Stimulated activated CD4-positive, alpha-beta T cell treated with anti-CD3 and anti-CD28 coated beads, Interleukin-1b, Interleukin-23, amount 100 ng/mL, for 1 hour (primary cell): ENCODE measurements around the gene NAGK.
A peak's percentile ranks its signal among the peaks of the same experiment; 100 is the strongest.
"Not testable (repeated sequence)": the region's sequence is repeated elsewhere in the genome, so short reads cannot be mapped to it uniquely, and the experiment has no call there.

Source experiments
- DNase-seq, 2 donors: peaks; one replicate each; pipeline ENCODE4 v3.0.0-alpha.2; 2020; ENCODE audit warnings: low read depth in 2 of 2

Gene NAGK

DNA sequence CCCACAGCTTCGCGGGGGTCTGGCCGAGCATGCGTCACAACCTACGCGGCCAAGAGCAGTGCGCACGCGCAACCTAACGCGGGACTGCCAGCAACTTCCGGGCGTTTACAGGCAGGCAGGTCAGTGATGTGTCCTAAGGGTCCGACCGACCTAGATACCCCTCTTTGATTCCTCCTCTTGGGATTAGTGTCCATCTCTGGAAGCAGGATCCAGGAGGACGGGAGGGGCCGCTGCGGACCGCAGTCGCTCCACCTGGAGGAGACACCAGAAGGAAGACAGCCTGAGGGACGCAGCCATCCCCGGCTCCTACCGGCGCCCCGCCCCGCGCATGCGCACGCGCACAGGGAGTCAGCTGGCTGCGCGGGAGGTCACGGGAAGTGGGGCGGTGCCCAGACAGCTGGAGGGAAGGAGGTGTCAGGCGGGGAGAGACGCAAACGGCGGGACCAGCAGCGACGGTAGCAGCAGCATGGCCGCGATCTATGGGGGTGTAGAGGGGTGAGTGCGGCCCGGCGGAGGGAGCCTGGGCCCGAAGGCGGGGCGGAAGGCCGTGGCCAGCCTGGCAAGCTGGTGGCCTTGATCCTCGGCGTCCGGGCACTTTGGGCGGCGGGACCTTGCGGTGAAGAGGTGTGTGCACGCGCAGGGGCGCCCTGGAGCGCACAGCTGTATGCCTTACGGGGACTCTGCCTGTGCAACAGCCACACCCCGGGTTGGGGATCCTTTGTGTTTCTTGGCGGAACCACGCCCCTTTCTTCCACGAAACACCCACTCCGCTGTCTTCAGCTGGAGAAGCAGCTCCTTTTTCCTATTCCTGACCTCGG, at the start of gene NAGK:
TSS of gene NAGK (plus strand) at position 431 of the 818 bp plus-strand sequence. CDS start at position 467, 36 bp downstream.
- peak; percentile 90 to 96 for DNase-seq

DNA sequence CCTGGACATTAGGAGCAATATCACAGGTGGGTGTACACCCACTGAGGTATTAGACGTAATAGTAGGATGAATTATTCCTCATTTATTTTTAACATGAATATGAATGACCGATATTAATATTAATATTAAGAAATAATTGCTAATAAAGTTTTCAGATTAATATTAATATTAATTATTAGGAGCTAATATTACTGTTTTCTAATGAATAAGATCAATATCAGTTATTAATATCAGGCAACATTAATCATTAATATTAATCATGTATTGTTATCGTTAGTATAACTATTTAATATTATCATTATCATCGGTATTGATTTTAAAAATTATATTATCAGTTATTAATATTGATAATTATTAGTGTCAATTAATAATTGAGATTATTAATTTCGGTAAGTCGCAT, 48.5 kb upstream of the NAGK start:
- not testable (repeated sequence) for DNase-seq

DNA sequence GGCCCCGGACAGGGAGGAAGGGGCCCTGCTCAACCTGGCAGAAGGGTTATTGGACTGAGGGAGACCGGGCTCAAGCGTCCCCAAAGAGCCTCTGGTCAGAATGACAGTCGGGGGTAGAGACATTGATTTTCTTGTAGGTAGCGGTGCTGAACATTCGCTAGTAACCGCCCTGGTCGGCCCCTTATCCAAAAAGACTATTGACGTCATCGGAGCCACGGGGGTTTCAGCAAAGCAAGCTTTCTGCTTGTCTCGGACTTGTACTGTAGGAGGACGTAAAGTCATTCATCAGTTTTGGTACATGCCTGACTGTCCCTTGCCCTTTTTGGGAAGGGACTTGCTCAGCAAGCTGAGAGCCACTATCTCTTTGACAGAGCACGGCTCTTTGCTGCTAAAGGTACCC, 47.1 kb upstream of the NAGK start:
- DNase-seq = not testable (repeated sequence)

DNA sequence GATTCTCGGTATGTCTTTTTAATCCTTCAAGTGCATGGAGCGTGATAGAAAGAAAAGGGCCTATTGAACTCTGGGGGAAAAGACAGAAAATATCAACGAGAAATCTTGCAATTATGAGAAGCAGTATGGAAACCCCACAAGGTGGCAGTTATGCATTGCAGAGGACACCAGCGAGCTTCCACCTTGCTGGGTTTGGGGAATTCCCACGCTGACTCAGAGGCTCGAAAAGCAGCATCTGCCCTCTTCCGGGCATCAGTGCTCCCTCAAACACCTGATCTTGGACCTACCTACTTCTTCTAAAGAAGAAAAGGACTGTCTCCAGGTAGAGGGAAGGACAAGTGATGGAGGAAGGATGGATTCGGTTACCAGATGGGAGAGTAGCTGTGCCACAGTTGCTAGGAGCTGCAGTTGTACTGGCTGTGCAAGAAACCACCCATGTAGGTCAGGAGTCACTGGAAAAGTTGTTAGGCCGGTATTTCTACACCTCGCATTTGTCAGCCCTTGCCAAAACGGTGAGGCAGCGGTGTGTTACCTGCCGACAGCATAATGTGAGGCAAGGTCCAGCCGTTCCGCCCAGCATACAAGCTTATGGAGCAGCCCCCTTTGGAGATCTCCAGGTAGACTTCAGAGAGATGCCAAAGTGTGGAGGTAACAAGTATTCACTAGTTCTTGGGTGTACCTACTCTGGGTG, 44.8 kb upstream of the NAGK start:
- DNase-seq = peak; percentile 18 to 34

DNA sequence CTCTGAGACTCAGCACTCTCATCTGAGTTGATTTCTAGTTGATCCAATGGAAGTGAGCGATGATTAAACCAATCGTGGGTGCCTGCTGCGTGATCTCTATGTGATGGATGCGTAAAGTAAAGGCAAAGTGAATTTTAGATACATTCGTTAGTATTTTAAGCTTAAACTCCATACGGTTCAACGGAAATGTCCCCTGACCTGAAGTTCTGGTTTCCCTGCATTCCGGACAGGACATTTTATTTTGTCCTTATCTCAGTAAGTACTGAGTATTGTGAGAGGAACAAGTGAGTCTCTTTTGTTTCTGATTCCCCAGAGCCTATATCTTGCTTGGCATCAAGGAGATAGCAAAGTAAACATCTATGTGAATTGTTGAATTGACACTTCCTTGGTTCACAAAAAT, 32.2 kb upstream of the NAGK start:
- not testable (repeated sequence) for DNase-seq

DNA sequence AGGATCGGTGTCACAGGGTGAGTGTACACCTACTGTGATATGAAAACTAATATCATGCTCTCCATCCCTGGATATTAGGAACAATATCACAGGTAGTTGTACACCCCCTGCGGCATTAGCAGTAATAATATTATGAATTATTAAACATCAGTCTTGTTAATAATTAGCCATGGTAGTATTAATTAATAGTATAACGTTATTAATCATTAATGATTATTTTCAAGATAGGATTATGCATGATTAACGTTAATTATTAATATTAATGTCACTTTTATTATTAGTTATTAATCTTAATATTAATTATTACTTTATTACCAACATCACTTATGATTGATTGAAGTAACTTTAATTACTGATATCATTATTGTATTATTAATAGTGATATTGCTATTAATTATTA, 26.2 kb upstream of the NAGK start:
- DNase-seq = no peak

DNA sequence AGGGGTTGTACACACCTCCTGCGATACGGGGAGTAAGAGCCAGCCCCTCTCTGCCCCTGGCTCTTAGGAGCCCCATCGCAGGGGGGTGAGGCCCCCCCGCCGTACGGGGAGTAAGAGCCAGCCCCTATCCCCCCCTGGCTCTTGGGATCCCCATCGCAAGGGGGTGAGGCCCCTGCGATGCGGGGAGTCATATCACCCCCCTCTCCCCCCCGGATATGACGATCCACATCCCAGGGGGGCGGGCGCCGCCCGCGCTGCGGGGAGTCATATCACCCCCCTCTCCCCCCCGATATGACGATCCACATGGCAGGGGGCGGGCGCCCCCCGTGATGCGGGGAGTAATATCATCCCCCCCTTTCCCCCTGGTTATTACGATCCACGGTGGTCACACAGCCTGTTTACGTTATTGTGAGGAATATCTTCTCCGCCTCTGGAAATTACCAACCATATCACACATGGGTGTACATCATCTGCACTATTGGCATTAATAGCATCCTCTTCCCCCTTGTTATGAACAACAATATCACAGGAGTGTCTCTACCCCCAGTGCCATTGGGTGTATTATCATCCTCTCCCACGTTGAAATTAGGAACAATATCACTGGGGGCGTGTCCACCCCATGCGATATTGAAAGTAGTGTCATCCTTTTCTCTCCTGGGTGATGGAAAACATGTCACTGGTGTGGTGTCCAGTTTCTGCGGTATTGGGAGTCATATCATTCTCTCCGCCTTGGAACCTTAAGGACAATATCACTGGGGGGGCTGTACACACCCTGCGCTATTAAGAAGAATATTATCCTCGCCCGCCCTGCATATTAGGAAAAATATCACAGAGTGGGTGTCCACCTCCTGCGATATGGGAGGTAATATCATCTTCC, 24.7 kb upstream of the NAGK start:
- DNase-seq = no peak

DNA sequence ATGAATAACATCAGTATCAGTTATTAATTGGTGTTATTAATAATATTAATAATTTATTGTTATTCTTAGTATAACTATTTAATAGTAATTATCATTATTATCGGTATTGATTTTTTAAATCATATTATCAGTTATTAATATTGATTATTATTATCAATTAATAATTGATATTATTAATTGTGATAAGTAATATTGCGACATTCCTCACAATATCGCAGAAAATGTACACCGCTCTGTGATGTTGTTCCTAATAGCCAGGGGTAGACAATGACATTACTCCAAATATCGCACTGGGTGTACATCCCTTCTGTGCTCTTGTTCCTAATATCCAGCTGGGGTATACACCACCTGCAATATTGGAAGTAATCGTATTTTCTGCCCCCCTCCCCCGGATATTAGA, 23.3 kb upstream of the NAGK start:
- DNase-seq = no peak

DNA sequence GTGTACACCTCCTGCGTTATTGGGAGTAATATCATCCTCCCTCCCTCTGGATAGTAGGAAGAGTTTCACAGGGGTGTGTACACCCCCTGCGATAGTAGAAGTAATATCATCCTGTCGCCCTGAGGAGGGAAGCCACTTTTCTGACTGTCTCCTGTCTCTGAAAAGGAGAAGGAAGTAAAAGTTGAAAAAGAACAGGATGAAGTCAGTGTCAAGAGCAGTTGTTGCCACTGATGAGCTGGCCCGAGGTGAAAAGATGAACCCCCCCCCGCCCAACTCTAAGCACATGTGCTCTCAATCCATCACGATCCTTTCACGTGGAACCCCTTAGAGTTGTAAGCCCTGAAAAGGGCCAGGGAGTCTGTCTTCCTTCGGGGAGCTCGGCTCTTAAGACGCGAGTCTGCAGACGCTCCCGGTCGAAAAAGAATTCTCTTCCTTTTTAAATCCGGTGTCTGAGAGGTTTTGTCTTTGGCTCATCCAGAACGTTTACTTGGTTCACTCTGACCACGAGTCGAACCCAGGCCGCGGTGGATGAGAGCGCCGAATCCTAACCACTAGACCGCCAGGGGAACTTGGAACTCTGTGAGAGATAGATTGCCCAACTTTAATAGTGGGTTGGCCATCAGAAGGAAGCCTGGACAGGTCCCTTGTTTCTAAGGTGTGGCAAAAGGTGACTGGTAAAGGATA, 22.4 kb upstream of the NAGK start:
- DNase-seq = no peak

DNA sequence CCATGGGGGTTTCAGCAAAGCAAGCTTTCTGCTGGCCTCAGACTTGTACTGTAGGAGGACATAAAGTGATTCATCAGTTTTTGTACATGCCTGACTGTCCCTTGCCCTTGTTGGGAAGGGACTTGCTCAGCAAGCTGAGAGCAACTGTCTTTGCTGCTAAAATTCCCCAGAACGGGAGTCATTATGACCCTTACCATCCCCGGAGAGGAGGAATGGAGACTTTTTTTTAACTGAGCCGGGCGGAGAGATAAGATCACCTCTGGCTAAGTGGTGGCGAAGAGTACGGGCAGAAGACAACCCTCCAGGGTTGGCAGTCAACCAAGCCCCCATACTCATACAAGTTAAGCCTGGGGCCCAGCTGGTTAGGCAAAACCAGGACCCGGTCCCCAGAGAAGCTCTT, 20.4 kb upstream of the NAGK start:
- no peak for DNase-seq

DNA sequence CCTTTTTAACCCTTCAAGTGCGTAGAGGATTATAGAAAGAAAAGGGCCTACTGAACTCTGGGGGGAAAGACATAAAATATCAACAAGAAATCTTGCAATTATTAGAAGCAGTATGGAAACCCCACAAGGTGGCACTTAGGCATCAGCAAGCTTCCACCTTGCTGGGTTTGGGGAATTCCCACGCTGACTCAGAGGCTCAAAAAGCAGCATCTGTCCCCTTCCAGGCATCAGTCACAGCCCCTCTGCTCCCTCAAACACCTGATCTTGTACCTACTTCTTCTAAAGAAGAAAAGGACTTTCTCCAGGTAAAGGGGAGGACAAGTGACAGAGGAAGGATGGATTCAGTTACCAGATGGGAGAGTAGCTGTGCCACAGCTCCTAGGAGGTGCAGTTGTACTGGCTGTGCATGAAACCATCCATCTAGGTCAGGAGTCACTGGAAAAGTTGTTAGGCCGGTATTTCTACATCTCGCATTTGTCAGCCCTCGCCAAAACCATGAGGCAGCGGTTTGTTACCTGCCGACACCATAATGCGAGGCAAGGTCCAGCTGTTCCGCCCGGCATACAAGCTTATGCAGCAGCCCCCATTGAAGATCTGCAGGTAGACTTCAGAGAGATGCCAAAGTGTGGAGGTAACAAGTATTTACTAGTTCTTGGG, 18.6 kb upstream of the NAGK start:
- DNase-seq = peak in 1 of 2 donors; percentile 42

DNA sequence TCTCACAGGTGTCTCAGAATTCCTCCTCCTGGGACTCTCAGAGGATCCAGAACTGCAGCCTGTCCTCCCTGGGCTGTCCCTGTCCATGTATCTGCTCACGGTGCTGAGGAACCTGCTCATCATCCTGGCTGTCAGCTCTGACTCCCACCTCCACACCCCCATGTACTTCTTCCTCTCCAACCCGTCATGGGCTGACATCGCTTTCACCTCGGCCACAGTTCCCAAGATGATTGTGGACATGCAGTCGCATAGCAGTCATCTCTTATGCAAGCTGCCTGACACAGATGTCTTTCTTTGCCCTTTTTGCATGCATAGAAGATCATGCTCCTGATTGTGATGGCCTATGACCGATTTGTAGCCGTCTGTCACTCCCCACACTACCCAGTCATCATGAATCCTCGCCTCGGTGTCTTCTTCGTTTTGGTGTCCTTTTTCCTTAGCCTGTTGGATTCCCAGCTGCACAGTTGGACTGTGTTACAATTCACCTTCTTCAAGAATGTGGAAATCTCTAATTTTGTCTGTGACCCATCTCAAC, 13.2 kb upstream of the NAGK start:
- not testable (repeated sequence) for DNase-seq

DNA sequence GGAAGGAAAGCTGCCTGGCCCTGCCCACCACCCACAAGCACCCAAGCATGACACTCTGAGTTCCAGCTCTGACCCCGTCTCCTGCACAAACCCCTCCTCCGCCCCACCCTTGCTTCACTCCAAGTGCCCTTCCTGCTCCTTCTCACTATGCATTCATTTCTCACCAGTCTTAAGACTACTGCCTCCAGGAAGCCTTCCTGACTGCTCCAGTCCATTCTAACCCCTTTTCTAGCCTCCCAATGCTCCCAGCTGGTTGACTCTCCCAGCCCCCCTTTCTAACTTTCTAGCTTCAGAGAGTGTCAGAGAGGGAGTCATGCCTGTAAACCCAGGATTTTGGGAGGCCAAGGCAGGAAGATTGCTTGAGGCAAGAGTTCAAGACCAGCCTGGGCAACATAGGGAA, 8.2 kb upstream of the NAGK start:
- no peak for DNase-seq

DNA sequence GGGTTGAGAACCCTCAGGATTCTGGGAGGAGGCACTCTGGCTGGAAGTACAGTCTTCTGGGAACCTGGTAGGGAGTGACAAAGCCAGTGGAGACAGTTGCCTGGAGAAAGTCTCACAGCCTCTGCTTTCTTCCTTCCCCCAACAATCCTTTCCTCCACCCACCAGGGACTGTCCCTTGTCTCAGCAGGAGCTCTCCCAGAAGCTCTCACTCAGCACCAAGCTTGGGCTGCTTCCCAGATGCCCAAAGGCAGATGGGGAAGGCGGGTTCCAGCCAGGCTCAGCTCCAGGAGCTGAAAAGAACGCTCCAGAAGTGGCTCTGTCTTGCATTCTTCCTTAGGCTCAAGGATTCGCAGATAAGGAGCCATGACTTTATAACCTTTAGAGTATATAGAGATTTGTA, 7.6 kb upstream of the NAGK start:
- DNase-seq = no peak

DNA sequence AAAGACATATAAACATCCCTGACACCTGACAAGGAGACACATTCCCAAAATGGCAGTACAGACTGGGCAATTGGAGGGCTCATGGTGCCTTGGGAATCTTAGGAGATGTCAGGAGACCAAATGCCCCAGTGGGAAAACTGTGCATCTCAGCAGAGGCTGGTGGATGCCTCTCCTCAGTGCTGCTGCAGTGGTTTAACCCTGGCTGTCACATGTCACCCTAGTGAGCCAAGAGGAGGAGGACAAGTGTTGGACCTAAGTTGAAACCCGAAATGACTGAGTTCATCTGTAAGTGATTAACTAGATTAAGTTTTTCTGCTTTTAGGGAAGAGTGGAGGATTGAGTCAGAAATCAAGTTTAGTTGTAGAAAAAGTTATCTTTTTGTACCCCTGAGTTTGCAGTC, 5.2 kb upstream of the NAGK start:
- no peak for DNase-seq

DNA sequence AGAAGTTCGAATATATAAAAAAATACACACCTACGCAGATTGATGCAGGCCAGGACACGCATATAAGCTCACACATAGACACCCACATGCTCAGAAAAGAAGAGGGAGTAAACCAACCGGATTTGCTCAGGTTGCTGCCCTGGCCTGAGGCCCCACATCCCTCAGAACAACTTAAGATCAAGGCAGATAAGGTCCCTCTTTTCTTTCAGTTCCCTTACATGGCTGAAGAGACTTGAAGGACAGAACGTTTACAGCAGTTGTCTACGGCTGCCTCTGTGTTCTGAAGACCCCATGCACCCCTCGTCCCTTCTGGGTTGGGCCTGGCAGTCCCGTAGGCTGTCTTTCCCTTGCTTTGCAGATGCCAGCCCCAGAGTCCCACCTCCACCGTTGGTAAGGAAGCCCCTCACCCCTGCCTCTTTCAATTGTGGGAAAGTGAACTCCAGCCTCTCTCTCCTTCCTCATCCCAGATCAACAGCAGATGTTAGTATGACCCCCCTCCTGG, 4.3 kb upstream of the NAGK start:
- DNase-seq = no peak

DNA sequence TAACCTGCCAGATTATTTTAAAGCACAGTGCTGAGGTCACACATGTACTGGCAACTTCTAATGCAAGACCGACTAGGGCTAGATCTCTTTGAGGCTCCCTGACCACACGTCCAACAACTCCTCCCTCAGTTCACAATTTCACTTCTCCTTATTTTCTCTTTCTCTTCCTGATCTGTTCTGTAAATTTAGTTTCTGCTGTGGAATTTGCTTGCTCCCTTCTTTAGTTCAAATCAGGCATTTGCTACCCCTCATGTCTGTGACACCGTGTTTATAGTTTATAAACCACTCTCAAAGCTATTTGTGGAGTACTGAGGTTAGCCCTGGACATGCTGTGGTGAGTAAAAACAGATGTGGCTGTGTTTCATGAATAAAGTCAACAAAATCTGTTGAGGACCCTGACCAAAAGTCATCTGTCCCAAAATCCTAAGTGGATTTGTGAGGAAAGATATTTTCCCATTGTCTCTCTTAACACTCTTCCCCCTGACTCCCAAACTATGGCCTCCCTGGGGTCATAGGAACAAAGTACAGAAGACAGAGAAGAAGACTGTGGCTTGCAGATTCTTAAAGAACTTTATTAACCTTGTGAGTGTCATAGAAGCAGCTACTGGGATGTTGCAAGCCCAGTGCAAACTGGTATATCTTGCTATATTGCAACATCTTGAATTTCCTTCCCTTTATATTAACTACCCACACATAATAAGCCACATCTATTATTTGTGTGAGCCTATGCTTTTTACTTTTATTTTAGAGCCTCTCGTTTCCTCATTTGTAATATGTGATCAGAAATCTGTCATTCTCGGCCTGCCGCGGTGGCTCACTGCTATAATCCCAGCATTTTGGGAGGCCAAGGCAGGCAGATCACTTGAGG, 3.5 kb upstream of the NAGK start:
- DNase-seq = no peak

DNA sequence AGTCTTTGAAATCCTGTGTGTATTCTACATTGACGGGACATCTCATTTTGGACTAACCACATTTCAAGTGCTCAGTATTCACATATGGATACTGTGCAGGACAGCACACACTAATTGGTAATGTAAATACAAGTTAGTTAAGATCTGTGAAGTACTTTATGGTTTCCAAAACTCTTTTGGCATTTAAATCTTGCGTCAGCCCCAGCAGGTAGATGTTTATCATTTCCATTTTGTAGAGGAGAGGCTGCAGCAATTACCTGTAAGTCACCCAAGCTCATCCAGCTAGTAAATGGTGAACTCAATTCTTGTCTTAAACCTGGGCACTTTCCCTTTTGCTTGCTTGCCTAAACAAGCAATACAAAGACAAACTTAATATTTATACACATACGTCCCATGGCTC, 1.6 kb upstream of the NAGK start:
- DNase-seq = no peak

DNA sequence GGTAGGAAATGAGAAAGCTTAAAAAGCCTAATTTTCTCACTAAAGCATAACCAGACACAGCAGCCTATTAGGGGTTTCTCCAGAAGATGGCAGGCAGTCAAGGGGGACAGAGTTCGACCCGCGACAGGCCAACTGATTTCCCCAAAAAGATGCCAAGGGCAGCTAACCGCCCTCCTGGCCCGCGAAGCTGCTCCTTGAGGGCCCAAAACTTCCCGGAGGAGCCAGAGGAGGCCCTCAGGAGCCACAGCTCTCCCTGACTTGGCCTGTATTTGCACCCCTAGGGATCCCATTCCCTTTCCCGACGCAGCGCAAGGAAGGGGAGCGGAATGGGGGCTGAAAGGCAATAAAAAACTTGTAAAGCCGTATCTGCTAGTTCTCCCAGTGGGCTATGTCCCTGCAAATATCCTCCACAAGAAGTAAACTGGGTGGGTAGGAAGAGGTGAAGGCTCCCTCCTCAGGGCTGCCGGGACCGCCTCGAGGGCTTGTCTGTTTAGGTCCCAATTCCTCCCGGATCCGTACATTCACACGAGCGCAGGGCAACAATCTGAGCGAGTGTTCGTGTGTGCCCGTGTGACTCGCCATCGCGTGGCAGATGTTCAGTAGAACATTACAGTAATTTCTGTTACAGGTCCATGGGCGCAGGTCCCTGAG, 756 bp upstream of the NAGK start:
- no peak for DNase-seq
